GM23338 (cell line): ENCODE data around the gene NAA80. TPM values are rescaled to one million over a fixed set of nuclear protein-coding genes. Genes with fewer than 3 reads are reported as not detected.

ENCODE experiments used
- ATAC-seq: fragments of 200-7000 bp; cut with Tn5 transposase; 3 replicates; pipeline ENCODE4 v1.9.1; 2020
- DNase-seq: peaks from one replicate; pipeline ENCODE4 v3.0.0-alpha.2; 2015; ENCODE audit warnings: low spot score
- H2AFZ ChIP-seq: fragments of 200-600 bp; sonication (generic); 2 replicates; pipeline ENCODE4 v1.8.0; 2016; ENCODE audit warnings: antibody characterized with exemption, mild to moderate bottlenecking, moderate library complexity
- H3F3A ChIP-seq: fragments of 200-600 bp; sonication (generic); replicated peaks from 2 replicates; pipeline ENCODE4 v1.8.0; 2017; ENCODE audit warnings: antibody characterized with exemption, mixed run types, low read depth
- H3K27ac ChIP-seq: fragments of 200-600 bp; sonication (generic); 2 replicates; pipeline ENCODE4 v1.6.1; 2016; ENCODE audit warnings: low read depth
- H3K27me3 ChIP-seq: fragments of 200-600 bp; sonication (generic); 2 replicates; pipeline ENCODE4 v1.8.0; 2016; ENCODE audit warnings: mild to moderate bottlenecking, mixed run types, moderate library complexity; ENCODE audit not compliant: insufficient read depth
- H3K36me3 ChIP-seq: fragments of 200-600 bp; sonication (generic); 2 replicates; pipeline ENCODE4 v1.8.0; 2016; ENCODE audit warnings: mild to moderate bottlenecking; ENCODE audit not compliant: insufficient read depth
- H3K4me1 ChIP-seq: fragments of 200-600 bp; sonication (generic); 2 replicates; pipeline ENCODE4 v1.8.0; 2016; ENCODE audit warnings: mild to moderate bottlenecking, moderate library complexity; ENCODE audit not compliant: insufficient read depth
- H3K4me2 ChIP-seq: fragments of 200-600 bp; sonication (generic); 2 replicates; pipeline ENCODE4 v1.7.1; 2017; ENCODE audit warnings: mixed run types
- H3K4me3 ChIP-seq: fragments of 200-600 bp; sonication (generic); 2 replicates; pipeline ENCODE4 v1.6.1; 2016; ENCODE audit warnings: mixed run types
- H3K79me2 ChIP-seq: fragments of 200-600 bp; sonication (generic); replicated peaks from 2 replicates; pipeline ENCODE4 v1.8.0; 2017; ENCODE audit warnings: mild to moderate bottlenecking; ENCODE audit not compliant: insufficient read depth
- H3K9me2 ChIP-seq: fragments of 200-600 bp; sonication (generic); 2 replicates; pipeline ENCODE4 v1.8.0; 2017; ENCODE audit not compliant: insufficient read depth
- H4K20me1 ChIP-seq: fragments of 200-600 bp; sonication (generic); replicated peaks from 2 replicates; pipeline ENCODE4 v1.8.0; 2017; ENCODE audit warnings: mild to moderate bottlenecking; ENCODE audit not compliant: insufficient read depth
- H3K27ac Mint-ChIP-seq: 2 replicates; pipeline ENCODE4 v1.8.0; 2020; ENCODE audit warnings: inconsistent platforms, mild to moderate bottlenecking, moderate library complexity, mixed read lengths
- H3K27me3 Mint-ChIP-seq: 3 replicates; pipeline ENCODE4 v1.8.0; 2022; ENCODE audit warnings: low read depth, mild to moderate bottlenecking, moderate library complexity, mixed read lengths, inconsistent platforms; ENCODE audit not compliant: insufficient read depth, poor library complexity
- H3K36me3 Mint-ChIP-seq: 3 replicates; pipeline ENCODE4 v1.8.0; 2021; ENCODE audit warnings: low read depth, mild to moderate bottlenecking, inconsistent platforms, moderate library complexity, mixed read lengths
- H3K4me1 Mint-ChIP-seq: 3 replicates; pipeline ENCODE4 v1.8.0; 2020; ENCODE audit warnings: mild to moderate bottlenecking, inconsistent platforms, mixed read lengths
- H3K4me3 Mint-ChIP-seq: 3 replicates; pipeline ENCODE4 v1.8.0; 2021; ENCODE audit warnings: moderate library complexity, mild to moderate bottlenecking, inconsistent platforms, mixed read lengths
- H3K9me3 Mint-ChIP-seq: 3 replicates; pipeline ENCODE4 v1.8.0; 2020; ENCODE audit warnings: moderate library complexity, mild to moderate bottlenecking, inconsistent platforms, mixed read lengths
- EZH2 ChIP-seq: fragments of 200-600 bp; sonication (generic); IDR thresholded peaks from one replicate; pipeline ENCODE4 v1.8.0; 2017; ENCODE audit warnings: antibody characterized with exemption, mild to moderate bottlenecking, low read depth; ENCODE audit not compliant: unreplicated experiment
- EZH2phosphoT487 ChIP-seq: fragments of 200-600 bp; sonication (generic); IDR thresholded peaks from one replicate; pipeline ENCODE4 v1.8.1; 2018; ENCODE audit warnings: antibody characterized with exemption; ENCODE audit not compliant: unreplicated experiment
- JUNB ChIP-seq: IDR thresholded peaks from one replicate; pipeline ENCODE4 v1.6.1; 2016; ENCODE audit warnings: antibody characterized with exemption; ENCODE audit not compliant: unreplicated experiment
- NANOG ChIP-seq: IDR thresholded peaks from 2 replicates; pipeline ENCODE4 v1.6.1; 2016; ENCODE audit warnings: antibody characterized with exemption, borderline replicate concordance
- POLR2AphosphoS5 ChIP-seq: IDR thresholded peaks from 2 replicates; pipeline ENCODE4 v1.6.1; 2016; ENCODE audit warnings: antibody characterized with exemption, low read depth
- STAT1 ChIP-seq: IDR thresholded peaks from one replicate; pipeline ENCODE4 v1.6.1; 2016; ENCODE audit warnings: antibody characterized with exemption; ENCODE audit not compliant: unreplicated experiment
- ZNF331 ChIP-seq: fragments of 250-450 bp; sonication (Bioruptor Pico); IDR thresholded peaks from 2 replicates; pipeline ENCODE4 v1.5.0; 2020; ENCODE audit warnings: low read depth, mild to moderate bottlenecking, moderate library complexity
- polyA plus RNA-seq: library from polyadenylated mRNA; unstranded; fragments of >200 nt; fragmentation: Nextera tagmentation; extraction: Ambion mirVana; gene quantifications from 2 replicates; pipeline ENCODE4 v1.2.1, GENCODE V29; 2016
- total RNA-seq: library from RNA; depleted of rRNA; stranded (reverse); fragments of >200 nt; shearing (Covaris generic); gene quantifications from 2 replicates; pipeline ENCODE4 v1.2.3, GENCODE V29; 2014
- TF ChIP-seq, protein P1 (sequence below): fragments of 250-450 bp; sonication (Bioruptor Pico); IDR thresholded peaks from 2 replicates; pipeline ENCODE4 v1.5.0; 2020; ENCODE audit warnings: mild to moderate bottlenecking, moderate library complexity
- TF ChIP-seq, protein P2 (sequence below), 2 experiments: fragments of 200-600 bp in 1 of 2; sonication (generic) in 1 of 2; conservative IDR thresholded peaks; 2 replicates each; pipeline versions ENCODE4 v1.5.1 to v1.6.1; 2016 to 2017; ENCODE audit warnings: antibody characterized with exemption in 2 of 2, low read depth in 2 of 2, mild to moderate bottlenecking in 2 of 2, moderate library complexity in 1 of 2
- TF ChIP-seq, protein P3 (sequence below): IDR thresholded peaks from 2 replicates; pipeline ENCODE4 v1.6.1; 2016; ENCODE audit warnings: antibody characterized with exemption

NAA80 gene
- total and polyA plus RNA-seq, 2 experiments from 2014 or later, result 12.1 to 16.7 TPM

DNA sequence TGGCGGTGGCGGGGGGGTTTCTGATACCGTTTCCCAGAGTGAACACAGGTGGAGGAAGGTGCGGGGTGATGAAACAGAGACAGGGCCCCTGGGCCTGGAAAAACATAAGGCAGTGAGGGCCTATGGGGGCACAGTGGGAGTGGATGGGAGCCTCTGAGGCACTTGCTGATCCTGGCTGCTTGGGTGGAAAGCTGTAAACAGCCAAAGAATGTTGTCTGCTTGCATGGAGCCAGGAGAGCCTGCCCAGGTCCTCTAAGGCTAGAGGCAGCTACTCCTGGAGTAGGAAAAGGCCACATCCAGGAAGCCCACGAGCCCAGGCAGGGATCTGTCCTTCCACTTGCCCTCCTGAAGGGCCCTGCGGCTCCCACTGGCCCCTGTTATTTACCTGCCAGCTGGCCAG, 33.2 kb downstream of the NAA80 start (continued):
- TF ChIP-seq, protein P1, sequence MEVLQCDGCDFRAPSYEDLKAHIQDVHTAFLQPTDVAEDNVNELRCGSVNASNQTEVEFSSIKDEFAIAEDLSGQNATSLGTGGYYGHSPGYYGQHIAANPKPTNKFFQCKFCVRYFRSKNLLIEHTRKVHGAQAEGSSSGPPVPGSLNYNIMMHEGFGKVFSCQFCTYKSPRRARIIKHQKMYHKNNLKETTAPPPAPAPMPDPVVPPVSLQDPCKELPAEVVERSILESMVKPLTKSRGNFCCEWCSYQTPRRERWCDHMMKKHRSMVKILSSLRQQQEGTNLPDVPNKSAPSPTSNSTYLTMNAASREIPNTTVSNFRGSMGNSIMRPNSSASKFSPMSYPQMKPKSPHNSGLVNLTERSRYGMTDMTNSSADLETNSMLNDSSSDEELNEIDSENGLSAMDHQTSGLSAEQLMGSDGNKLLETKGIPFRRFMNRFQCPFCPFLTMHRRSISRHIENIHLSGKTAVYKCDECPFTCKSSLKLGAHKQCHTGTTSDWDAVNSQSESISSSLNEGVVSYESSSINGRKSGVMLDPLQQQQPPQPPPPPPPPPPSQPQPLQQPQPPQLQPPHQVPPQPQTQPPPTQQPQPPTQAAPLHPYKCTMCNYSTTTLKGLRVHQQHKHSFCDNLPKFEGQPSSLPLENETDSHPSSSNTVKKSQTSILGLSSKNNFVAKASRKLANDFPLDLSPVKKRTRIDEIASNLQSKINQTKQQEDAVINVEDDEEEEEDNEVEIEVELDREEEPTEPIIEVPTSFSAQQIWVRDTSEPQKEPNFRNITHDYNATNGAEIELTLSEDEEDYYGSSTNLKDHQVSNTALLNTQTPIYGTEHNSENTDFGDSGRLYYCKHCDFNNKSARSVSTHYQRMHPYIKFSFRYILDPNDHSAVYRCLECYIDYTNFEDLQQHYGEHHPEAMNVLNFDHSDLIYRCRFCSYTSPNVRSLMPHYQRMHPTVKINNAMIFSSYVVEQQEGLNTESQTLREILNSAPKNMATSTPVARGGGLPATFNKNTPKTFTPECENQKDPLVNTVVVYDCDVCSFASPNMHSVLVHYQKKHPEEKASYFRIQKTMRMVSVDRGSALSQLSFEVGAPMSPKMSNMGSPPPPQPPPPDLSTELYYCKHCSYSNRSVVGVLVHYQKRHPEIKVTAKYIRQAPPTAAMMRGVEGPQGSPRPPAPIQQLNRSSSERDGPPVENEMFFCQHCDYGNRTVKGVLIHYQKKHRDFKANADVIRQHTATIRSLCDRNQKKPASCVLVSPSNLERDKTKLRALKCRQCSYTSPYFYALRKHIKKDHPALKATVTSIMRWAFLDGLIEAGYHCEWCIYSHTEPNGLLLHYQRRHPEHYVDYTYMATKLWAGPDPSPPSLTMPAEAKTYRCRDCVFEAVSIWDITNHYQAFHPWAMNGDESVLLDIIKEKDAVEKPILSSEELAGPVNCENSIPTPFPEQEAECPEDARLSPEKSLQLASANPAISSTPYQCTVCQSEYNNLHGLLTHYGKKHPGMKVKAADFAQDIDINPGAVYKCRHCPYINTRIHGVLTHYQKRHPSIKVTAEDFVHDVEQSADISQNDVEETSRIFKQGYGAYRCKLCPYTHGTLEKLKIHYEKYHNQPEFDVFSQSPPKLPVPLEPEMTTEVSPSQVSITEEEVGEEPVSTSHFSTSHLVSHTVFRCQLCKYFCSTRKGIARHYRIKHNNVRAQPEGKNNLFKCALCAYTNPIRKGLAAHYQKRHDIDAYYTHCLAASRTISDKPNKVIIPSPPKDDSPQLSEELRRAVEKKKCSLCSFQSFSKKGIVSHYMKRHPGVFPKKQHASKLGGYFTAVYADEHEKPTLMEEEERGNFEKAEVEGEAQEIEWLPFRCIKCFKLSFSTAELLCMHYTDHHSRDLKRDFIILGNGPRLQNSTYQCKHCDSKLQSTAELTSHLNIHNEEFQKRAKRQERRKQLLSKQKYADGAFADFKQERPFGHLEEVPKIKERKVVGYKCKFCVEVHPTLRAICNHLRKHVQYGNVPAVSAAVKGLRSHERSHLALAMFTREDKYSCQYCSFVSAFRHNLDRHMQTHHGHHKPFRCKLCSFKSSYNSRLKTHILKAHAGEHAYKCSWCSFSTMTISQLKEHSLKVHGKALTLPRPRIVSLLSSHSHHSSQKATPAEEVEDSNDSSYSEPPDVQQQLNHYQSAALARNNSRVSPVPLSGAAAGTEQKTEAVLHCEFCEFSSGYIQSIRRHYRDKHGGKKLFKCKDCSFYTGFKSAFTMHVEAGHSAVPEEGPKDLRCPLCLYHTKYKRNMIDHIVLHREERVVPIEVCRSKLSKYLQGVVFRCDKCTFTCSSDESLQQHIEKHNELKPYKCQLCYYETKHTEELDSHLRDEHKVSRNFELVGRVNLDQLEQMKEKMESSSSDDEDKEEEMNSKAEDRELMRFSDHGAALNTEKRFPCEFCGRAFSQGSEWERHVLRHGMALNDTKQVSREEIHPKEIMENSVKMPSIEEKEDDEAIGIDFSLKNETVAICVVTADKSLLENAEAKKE (CRISPR knock-in tag), result no peak
- TF ChIP-seq, protein P2, sequence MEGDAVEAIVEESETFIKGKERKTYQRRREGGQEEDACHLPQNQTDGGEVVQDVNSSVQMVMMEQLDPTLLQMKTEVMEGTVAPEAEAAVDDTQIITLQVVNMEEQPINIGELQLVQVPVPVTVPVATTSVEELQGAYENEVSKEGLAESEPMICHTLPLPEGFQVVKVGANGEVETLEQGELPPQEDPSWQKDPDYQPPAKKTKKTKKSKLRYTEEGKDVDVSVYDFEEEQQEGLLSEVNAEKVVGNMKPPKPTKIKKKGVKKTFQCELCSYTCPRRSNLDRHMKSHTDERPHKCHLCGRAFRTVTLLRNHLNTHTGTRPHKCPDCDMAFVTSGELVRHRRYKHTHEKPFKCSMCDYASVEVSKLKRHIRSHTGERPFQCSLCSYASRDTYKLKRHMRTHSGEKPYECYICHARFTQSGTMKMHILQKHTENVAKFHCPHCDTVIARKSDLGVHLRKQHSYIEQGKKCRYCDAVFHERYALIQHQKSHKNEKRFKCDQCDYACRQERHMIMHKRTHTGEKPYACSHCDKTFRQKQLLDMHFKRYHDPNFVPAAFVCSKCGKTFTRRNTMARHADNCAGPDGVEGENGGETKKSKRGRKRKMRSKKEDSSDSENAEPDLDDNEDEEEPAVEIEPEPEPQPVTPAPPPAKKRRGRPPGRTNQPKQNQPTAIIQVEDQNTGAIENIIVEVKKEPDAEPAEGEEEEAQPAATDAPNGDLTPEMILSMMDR (conservative IDR thresholded peaks at IDR 0.05; ENCODE audit: low read depth in 2 of 2), result no peak
- no peak for TF ChIP-seq ZNF331 (CRISPR knock-in tag)
- no peak for TF ChIP-seq NANOG
- no peak for TF ChIP-seq POLR2AphosphoS5

DNA sequence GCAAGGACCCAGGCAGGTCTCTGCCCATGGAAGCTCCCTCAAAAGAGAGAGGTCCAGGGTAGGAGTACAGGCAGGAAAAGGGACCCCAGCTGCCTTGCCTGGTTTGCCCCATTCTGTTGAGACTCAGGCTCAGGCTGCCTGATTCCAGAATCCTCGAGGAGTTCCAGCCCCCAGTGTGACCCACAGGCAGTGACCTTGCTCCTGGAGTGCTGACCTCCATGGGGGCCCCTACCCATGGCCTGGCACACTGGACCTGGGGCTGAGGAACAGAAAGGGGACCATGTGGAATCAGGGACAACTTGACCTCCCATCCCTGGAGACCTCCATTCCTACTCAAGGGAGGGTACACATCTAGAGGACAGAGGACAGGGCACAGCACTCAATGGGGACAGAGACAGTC, 33.6 kb downstream of the NAA80 start:
- Mint-ChIP-seq H3K4me3 (no peak overlapping the region; the same call in 2 of the 3 replicates), H3K9me3 (no peaks in the 10 kb centered on the region), H3K27ac (peak overlapping the region; percentile 63; the same call in 1 of the 2 replicates), H3K36me3 (no peaks in the 10 kb centered on the region), H3K4me1 (peaks cover 58% of the 10 kb centered on the region), H3K27me3 (peaks cover 21% of the 10 kb centered on the region)
- H3K36me3 ChIP-seq, result no peaks in the 10 kb centered on the region
- peaks cover 15% of the 10 kb centered on the region for H3F3A ChIP-seq
- no peak for ATAC-seq
- H2AFZ ChIP-seq, result no peak overlapping the region
- H4K20me1 ChIP-seq, result no peaks in the 10 kb centered on the region
- H3K4me1 ChIP-seq, result peaks cover 58% of the 10 kb centered on the region
- H3K27ac ChIP-seq, result peak overlapping the region; percentile 89
- H3K9me2 ChIP-seq, result no peaks in the 10 kb centered on the region
- peak overlapping the region; percentile 61 for H3K4me2 ChIP-seq
- H3K27me3 ChIP-seq, result no peaks in the 10 kb centered on the region
- DNase-seq, result no peak
- H3K79me2 ChIP-seq, result no peaks in the 10 kb centered on the region
- no peak overlapping the region for H3K4me3 ChIP-seq
- TF ChIP-seq EZH2 (no peak), POLR2AphosphoS5 (no peak; the same call in 1 of the 2 replicates), EZH2phosphoT487 (no peak), JUNB (no peak), STAT1 (no peak)
- TF ChIP-seq, protein P3, sequence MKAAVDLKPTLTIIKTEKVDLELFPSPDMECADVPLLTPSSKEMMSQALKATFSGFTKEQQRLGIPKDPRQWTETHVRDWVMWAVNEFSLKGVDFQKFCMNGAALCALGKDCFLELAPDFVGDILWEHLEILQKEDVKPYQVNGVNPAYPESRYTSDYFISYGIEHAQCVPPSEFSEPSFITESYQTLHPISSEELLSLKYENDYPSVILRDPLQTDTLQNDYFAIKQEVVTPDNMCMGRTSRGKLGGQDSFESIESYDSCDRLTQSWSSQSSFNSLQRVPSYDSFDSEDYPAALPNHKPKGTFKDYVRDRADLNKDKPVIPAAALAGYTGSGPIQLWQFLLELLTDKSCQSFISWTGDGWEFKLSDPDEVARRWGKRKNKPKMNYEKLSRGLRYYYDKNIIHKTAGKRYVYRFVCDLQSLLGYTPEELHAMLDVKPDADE, result no peak
